Activated naive CD8-positive, alpha-beta T cell treated with anti-CD3 and anti-CD28 coated beads, Interleukin-2, amount 10 ng/mL, durations not matched to agents 7 days and 5 days (primary cell): ENCODE data around the gene GALT. TPM values are rescaled to one million over a fixed set of nuclear protein-coding genes. Genes with fewer than 3 reads are reported as not detected.
"Not testable (repeated sequence)": the region's sequence is repeated elsewhere in the genome, so short reads cannot be mapped to it uniquely, and the experiment has no call there.

ENCODE experiments used
- ATAC-seq: fragments of 150-1000 bp; cut with Tn5 transposase; one replicate; pipeline ENCODE4 v1.10.0; 2021; ENCODE audit warnings: low read depth, moderate library complexity
- POLR2A ChIA-PET: fragments of 350-600 bp; sonication (Branson Sonifier 250); formaldehyde crosslinking; loops from one replicate; lab custom pipeline; 2021; ENCODE audit warnings: antibody characterized with exemption; lab: Charles Lee
- DNase-seq: peaks from one replicate; pipeline ENCODE4 v3.0.0; 2021
- H3K27ac Mint-ChIP-seq: one replicate; pipeline ENCODE4 v1.8.0; 2022; ENCODE audit warnings: mild to moderate bottlenecking, mixed read lengths
- H3K27me3 Mint-ChIP-seq: one replicate; pipeline ENCODE4 v1.8.0; 2022; ENCODE audit warnings: mild to moderate bottlenecking, moderate library complexity, mixed read lengths
- H3K36me3 Mint-ChIP-seq: one replicate; pipeline ENCODE4 v1.8.0; 2021; ENCODE audit warnings: mild to moderate bottlenecking, mixed read lengths
- H3K4me1 Mint-ChIP-seq: one replicate; pipeline ENCODE4 v1.8.0; 2021; ENCODE audit warnings: mixed read lengths
- H3K4me3 Mint-ChIP-seq: one replicate; pipeline ENCODE4 v1.8.0; 2022; ENCODE audit warnings: mild to moderate bottlenecking, moderate library complexity, mixed read lengths
- H3K9me3 Mint-ChIP-seq: one replicate; pipeline ENCODE4 v1.8.0; 2021; ENCODE audit warnings: mixed read lengths
- total RNA-seq, 2 experiments: library from RNA; stranded (reverse); gene quantifications; one replicate each; pipeline ENCODE4 v1.2.3, GENCODE V29; 2021

Gene GALT
- total RNA-seq, 2 experiments from 2014 or later, result 119 to 127 TPM

GRCh38 chr9:34633166-34633565 lies 13.3 kb upstream of the GALT start:
- no peak overlapping the region for H3K4me3 Mint-ChIP-seq
- ATAC-seq (no peak), DNase-seq (no peak)
- H3K27me3 Mint-ChIP-seq, result peaks cover 25% of the 10 kb centered on the region
- H3K36me3 Mint-ChIP-seq, result peaks cover 2% of the 10 kb centered on the region
- no peaks in the 10 kb centered on the region for H3K9me3 Mint-ChIP-seq
- POLR2A ChIA-PET, result interaction anchor here (1.7 to 7.1 kb wide), 3 partner anchors 13 to 19 kb away, joined by 11 to 117 read pairs (median 75); partner anchors contain the start of genes DCTN3, GALT and RPP25L
- peaks cover 31% of the 10 kb centered on the region for H3K4me1 Mint-ChIP-seq
- H3K27ac Mint-ChIP-seq, result no peak overlapping the region

GRCh38 chr9:34633851-34634550 lies 12.5 kb upstream of the GALT start:
- Mint-ChIP-seq H3K4me3 (no peak overlapping the region), H3K9me3 (no peaks in the 10 kb centered on the region), H3K36me3 (peaks cover 2% of the 10 kb centered on the region), H3K4me1 (peaks cover 35% of the 10 kb centered on the region), H3K27ac (no peak overlapping the region), H3K27me3 (peaks cover 20% of the 10 kb centered on the region)
- ATAC-seq (peak; percentile 21), DNase-seq (peak; percentile 83)
- POLR2A ChIA-PET, result interaction anchor here (1.1 to 7.1 kb wide), 5 partner anchors 11 to 31 kb away, joined by 3 to 117 read pairs (median 11); partner anchors contain the start of genes DCTN3, GALT and RPP25L

- peaks cover 15% of the 10 kb centered on the region for H3K27me3 Mint-ChIP-seq
- POLR2A ChIA-PET, result interaction anchor here (1.1 to 7.1 kb wide), 5 partner anchors 11 to 30 kb away, joined by 3 to 117 read pairs (median 11); partner anchors contain the start of genes DCTN3, GALT and RPP25L
- H3K9me3 Mint-ChIP-seq, result no peaks in the 10 kb centered on the region
- ATAC-seq (no peak), DNase-seq (no peak)
- peaks cover 31% of the 10 kb centered on the region for H3K4me1 Mint-ChIP-seq
- no peak overlapping the region for H3K27ac Mint-ChIP-seq
- peaks cover 2% of the 10 kb centered on the region for H3K36me3 Mint-ChIP-seq
- H3K4me3 Mint-ChIP-seq, result no peak overlapping the region
These were observed 11.8 kb upstream of the GALT start for GRCh38 chr9:34634551-34635248.

GRCh38 chr9:34635556-34635955 lies 10.9 kb upstream of the GALT start:
- no peak overlapping the region for H3K27ac Mint-ChIP-seq
- DNase-seq (no peak), ATAC-seq (no peak)
- H3K4me1 Mint-ChIP-seq, result peaks cover 31% of the 10 kb centered on the region
- no peaks in the 10 kb centered on the region for H3K9me3 Mint-ChIP-seq
- peaks cover 2% of the 10 kb centered on the region for H3K36me3 Mint-ChIP-seq
- H3K27me3 Mint-ChIP-seq, result peaks cover 6% of the 10 kb centered on the region
- peak overlapping the region; percentile 57 for H3K4me3 Mint-ChIP-seq
- POLR2A ChIA-PET, result interaction anchor here (3.6 to 7.1 kb wide), 3 partner anchors 10 to 21 kb away, joined by 42 to 117 read pairs (median 75); partner anchors contain the start of genes DCTN3, GALT and RPP25L

GRCh38 chr9:34636791-34637355 lies 9.6 kb upstream of the GALT start:
- Mint-ChIP-seq H3K36me3 (peaks cover 2% of the 10 kb centered on the region), H3K27ac (peak overlapping the region; percentile 84), H3K4me3 (peak overlapping the region; percentile 87), H3K4me1 (peaks cover 31% of the 10 kb centered on the region), H3K27me3 (no peaks in the 10 kb centered on the region), H3K9me3 (no peaks in the 10 kb centered on the region)
- POLR2A ChIA-PET, result interaction anchor here (0.6 to 7.1 kb wide), 11 partner anchors 9 to 1002 kb away, joined by 3 to 117 read pairs (median 7); partner anchors contain the start of genes DCTN3, GALT, IL11RA and MYORG
- DNase-seq (no peak), ATAC-seq (no peak)

GRCh38 chr9:34637356-34638137 lies 8.9 kb upstream of the GALT start, which contains the start of gene SIGMAR1:
TSS of gene SIGMAR1 (minus strand) at chr9:34637787. CDS start at chr9:34637697, 90 bp downstream.
- ATAC-seq (peak; percentile 91), DNase-seq (peak; percentile 97)
- Mint-ChIP-seq H3K27ac (peak within 1 kb of the TSS; percentile 84), H3K9me3 (no peaks in the 10 kb centered on the region), H3K4me3 (peak within 1 kb of the TSS; percentile 87), H3K4me1 (peaks cover 31% of the 10 kb centered on the region), H3K36me3 (peaks cover 2% of the 10 kb centered on the region), H3K27me3 (no peaks in the 10 kb centered on the region)
- POLR2A ChIA-PET, result interaction anchor here (0.6 to 7.1 kb wide), 22 partner anchors 8 to 1002 kb away, joined by 3 to 117 read pairs (median 5); partner anchors contain the start of genes ARID3C, CCL27, DCTN3 and GALT

- Mint-ChIP-seq H3K36me3 (peaks cover 2% of the 10 kb centered on the region), H3K9me3 (no peaks in the 10 kb centered on the region), H3K4me1 (peaks cover 31% of the 10 kb centered on the region), H3K27ac (peak overlapping the region; percentile 84), H3K27me3 (no peaks in the 10 kb centered on the region), H3K4me3 (peak overlapping the region; percentile 87)
- DNase-seq (no peak), ATAC-seq (no peak)
- POLR2A ChIA-PET, result interaction anchor here (0.6 to 7.1 kb wide), 19 partner anchors 8 to 979 kb away, joined by 3 to 117 read pairs (median 6); partner anchors contain the start of genes ARID3C, DCTN3, GALT and IL11RA
These were observed 8.4 kb upstream of the GALT start for GRCh38 chr9:34638138-34638445.

GRCh38 chr9:34639322-34639721 lies 7.2 kb upstream of the GALT start:
- not testable (repeated sequence) for ATAC-seq, H3K36me3 Mint-ChIP-seq, H3K27ac Mint-ChIP-seq, DNase-seq, H3K9me3 Mint-ChIP-seq, H3K4me3 Mint-ChIP-seq, H3K27me3 Mint-ChIP-seq
- POLR2A ChIA-PET, result interaction anchor here (1.0 to 7.1 kb wide), 5 partner anchors 7 to 26 kb away, joined by 3 to 117 read pairs (median 13); partner anchors contain the start of genes GALT and RPP25L
- H3K4me1 Mint-ChIP-seq, result peaks cover 27% of the 10 kb centered on the region

- no peak overlapping the region for H3K27ac Mint-ChIP-seq
- peaks cover 3% of the 10 kb centered on the region for H3K36me3 Mint-ChIP-seq
- H3K27me3 Mint-ChIP-seq, result no peaks in the 10 kb centered on the region
- no peak overlapping the region for H3K4me3 Mint-ChIP-seq
- POLR2A ChIA-PET, result interaction anchor here (0.8 to 0.9 kb wide), 2 partner anchors 12 to 23 kb away, joined by 3 to 4 read pairs; no protein-coding TSS in a partner anchor
- ATAC-seq (no peak), DNase-seq (no peak)
- no peaks in the 10 kb centered on the region for H3K9me3 Mint-ChIP-seq
- peaks cover 18% of the 10 kb centered on the region for H3K4me1 Mint-ChIP-seq
These were observed 3.8 kb upstream of the GALT start for GRCh38 chr9:34642679-34643078.

- ATAC-seq (no peak), DNase-seq (no peak)
- Mint-ChIP-seq H3K27ac (no peak overlapping the region), H3K9me3 (no peaks in the 10 kb centered on the region), H3K4me3 (no peak overlapping the region), H3K36me3 (peaks cover 18% of the 10 kb centered on the region), H3K4me1 (peaks cover 17% of the 10 kb centered on the region), H3K27me3 (no peaks in the 10 kb centered on the region)
- POLR2A ChIA-PET, result interaction anchor here (1.0 to 5.6 kb wide), 3 partner anchors 9 to 33 kb away, joined by 3 to 117 read pairs (median 4); partner anchors contain the start of gene SIGMAR1
These were observed 1.6 kb upstream of the GALT start for GRCh38 chr9:34644766-34645314.

GRCh38 chr9:34647084-34647403 lies 569 bp downstream of the GALT start:
- H3K9me3 Mint-ChIP-seq, result no peaks in the 10 kb centered on the region
- H3K4me1 Mint-ChIP-seq, result peaks cover 17% of the 10 kb centered on the region
- H3K4me3 Mint-ChIP-seq, result peak overlapping the region; percentile 94
- DNase-seq, result no peak
- no peaks in the 10 kb centered on the region for H3K27me3 Mint-ChIP-seq
- no peak for ATAC-seq
- peak overlapping the region; percentile 91 for H3K27ac Mint-ChIP-seq
- POLR2A ChIA-PET, result interaction anchor here (0.6 to 5.6 kb wide), 12 partner anchors 10 to 602 kb away, joined by 3 to 117 read pairs (median 4); partner anchors contain the start of genes ATOSB, DCTN3, SIGMAR1 and STOML2
- H3K36me3 Mint-ChIP-seq, result peaks cover 18% of the 10 kb centered on the region

GRCh38 chr9:34647651-34648050 lies 1.2 kb downstream of the GALT start:
- H3K36me3 Mint-ChIP-seq, result peaks cover 21% of the 10 kb centered on the region
- H3K27me3 Mint-ChIP-seq, result no peaks in the 10 kb centered on the region
- H3K27ac Mint-ChIP-seq, result peak overlapping the region; percentile 91
- H3K9me3 Mint-ChIP-seq, result no peaks in the 10 kb centered on the region
- DNase-seq (no peak), ATAC-seq (no peak)
- peak overlapping the region; percentile 94 for H3K4me3 Mint-ChIP-seq
- POLR2A ChIA-PET, result interaction anchor here (1.3 to 5.6 kb wide), 7 partner anchors 9 to 30 kb away, joined by 3 to 117 read pairs (median 17); partner anchors contain the start of genes DCTN3 and SIGMAR1
- peaks cover 22% of the 10 kb centered on the region for H3K4me1 Mint-ChIP-seq
